ENCODE measurements around the gene LMAN2. TPM values are rescaled to one million over a fixed set of nuclear protein-coding genes. Genes with fewer than 3 reads are reported as not detected.

LMAN2 gene
- total RNA-seq, 1 experiment from 2014 or later, result 106 TPM

GRCh38 chr5:177300951-177301350 lies 50.5 kb downstream of the LMAN2 start:
- Histone ChIP-seq H3K79me2 (ENCODE audit: insufficient read depth, low read length) (peaks cover 9% of the 10 kb centered on the region; the same call in 1 of the 2 replicates), H3K56ac (ENCODE audit: insufficient read length, low read depth, low read length) (no peak overlapping the region), H2AFZ (ENCODE audit: low read length) (no peak overlapping the region), H3T11ph (ENCODE audit: low read length) (no peak overlapping the region), H3K27me3 (ENCODE audit: insufficient read depth, low read length) (no peaks in the 10 kb centered on the region), H3K4ac (ENCODE audit: low read depth, low read length) (no peak overlapping the region), H2BK20ac (ENCODE audit: low read depth, low read length, poor library complexity, severe bottlenecking) (no peak overlapping the region), H2BK120ac (ENCODE audit: low read depth, low read length, poor library complexity, severe bottlenecking) (no peak overlapping the region), H2AK5ac (ENCODE audit: insufficient read length, low read length) (no peak overlapping the region), H3K23ac (ENCODE audit: insufficient read length, low read depth, low read length) (no peak overlapping the region), H2BK5ac (ENCODE audit: insufficient read length, low read length) (no peak overlapping the region), H4K91ac (ENCODE audit: insufficient read length, low read depth, low read length) (no peak overlapping the region), H4K8ac (replicated peaks; ENCODE audit: insufficient read length, low read depth, low read length) (no peak overlapping the region), H3K4me2 (ENCODE audit: insufficient read depth, insufficient read length, low read length) (no peak overlapping the region), H4K20me1 (ENCODE audit: control insufficient read depth, insufficient read depth, insufficient read length) (no peaks in the 10 kb centered on the region), H3K9ac (ENCODE audit: extremely low read depth, insufficient read length, low read length) (no peak overlapping the region), H3K27ac (ENCODE audit: insufficient read length, low read depth, low read length) (no peak overlapping the region), H3K14ac (ENCODE audit: insufficient read depth, low read length) (no peak overlapping the region), H4K5ac (ENCODE audit: insufficient read length, low read depth, low read length) (no peak overlapping the region), H3K79me1 (ENCODE audit: insufficient read depth, low read depth, low read length, poor library complexity, severe bottlenecking) (no peaks in the 10 kb centered on the region), H3K4me1 (ENCODE audit: insufficient read depth, low read length) (no peaks in the 10 kb centered on the region), H3K9me3 (ENCODE audit: control insufficient read depth, low read depth, low read length) (no peaks in the 10 kb centered on the region), H3K18ac (ENCODE audit: insufficient read length, low read depth, low read length) (no peak overlapping the region), H2BK15ac (ENCODE audit: low read depth, low read length) (no peak overlapping the region), H3K23me2 (ENCODE audit: insufficient read length, low read depth, low read length, poor library complexity, severe bottlenecking) (peaks cover 13% of the 10 kb centered on the region), H2BK12ac (ENCODE audit: insufficient read length, low read depth, low read length) (no peak overlapping the region)
- Mint-ChIP-seq H3K4me3 (no peak overlapping the region), H3K9me3 (no peaks in the 10 kb centered on the region), H3K27ac (peak overlapping the region in 2 of 3 experiments; percentile 68 to 99; a peak in 4 of 7 replicates), H3K27me3 (ENCODE audit: low read depth) (peaks cover 1% of the 10 kb centered on the region; the same call in 1 of the 2 replicates), H3K36me3 (ENCODE audit: insufficient read depth in 1 of 3, low read depth in 3 of 3) (peaks cover 21 to 56% (median 27%) of the 10 kb centered on the region in 3 experiments), H3K4me1 (peaks cover 42 to 64% of the 10 kb centered on the region in 2 experiments)
- TF ChIP-seq CTCF (conservative IDR thresholded peaks at IDR 0.05), result no peak
- no CpG with 5 or more reads among the region's 2 CpGs for WGBS (ENCODE audit: extremely low coverage, insufficient read length, low lambda C conversion rate)
- DNase-seq, result no peak
